ENCODE data around the gene KCNJ10.
"Not testable (repeated sequence)": the region's sequence is repeated elsewhere in the genome, so short reads cannot be mapped to it uniquely, and the experiment has no call there.

Gene KCNJ10

DNA sequence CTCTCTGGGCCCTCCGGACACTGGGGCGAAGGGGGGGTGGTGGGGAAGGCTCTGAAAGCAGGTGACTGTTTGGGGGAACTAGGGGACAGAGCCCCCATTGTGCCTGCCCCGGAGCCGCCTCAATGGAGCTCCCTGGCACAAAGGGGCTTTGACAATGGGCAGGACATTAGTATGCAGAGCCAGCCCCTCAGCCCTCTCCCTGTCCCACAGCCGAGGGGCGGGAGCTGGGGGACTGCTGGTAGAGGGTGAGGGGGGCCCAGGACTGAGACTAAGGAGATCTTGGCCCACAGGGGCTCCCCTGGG is 7.8 kb downstream of the KCNJ10 start:
- no peak for DNase-seq (ENCODE audit: low read depth in 3 of 3, low spot score in 1 of 3)

DNA sequence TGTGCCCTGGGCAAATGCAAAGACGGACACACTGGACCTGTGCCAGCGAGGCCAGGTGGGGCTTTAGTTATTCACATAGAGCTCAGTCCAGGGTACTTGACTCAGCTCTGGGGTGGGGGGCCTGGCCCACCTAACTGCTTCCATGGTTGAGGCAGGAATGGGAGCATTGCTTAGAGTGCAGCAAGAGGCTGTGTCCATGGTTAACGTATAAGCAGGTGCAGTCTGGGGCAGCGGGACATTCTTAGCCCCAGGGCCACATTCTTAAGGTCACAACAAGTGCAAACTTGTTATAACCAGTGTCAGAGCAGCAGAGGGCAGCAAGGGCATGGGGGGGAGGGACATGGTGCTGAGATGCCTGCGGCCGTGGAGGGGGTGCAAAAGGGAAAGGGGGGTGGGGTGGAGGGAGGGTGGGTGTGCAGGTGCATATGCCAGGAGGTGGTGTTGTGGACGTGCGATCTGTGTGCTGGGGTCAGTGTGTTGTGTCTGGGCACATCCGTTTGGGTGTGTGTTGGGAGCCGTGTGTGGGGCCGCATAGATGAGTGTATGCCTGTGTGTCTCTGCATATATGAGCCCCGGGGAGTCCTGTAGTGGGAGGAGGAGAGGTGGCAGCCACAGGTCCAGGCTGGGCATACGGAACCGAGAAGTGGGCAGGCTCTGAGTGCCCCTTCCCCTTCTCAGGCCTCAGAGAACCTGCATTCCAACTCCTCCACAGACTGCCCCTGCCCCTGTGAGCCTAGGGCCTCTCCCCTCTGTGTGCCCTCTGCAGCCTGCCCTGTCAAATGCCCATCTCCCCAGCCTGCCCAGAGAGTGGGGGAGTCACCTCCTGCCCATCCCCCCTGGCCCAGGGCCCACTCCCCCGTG is 8.4 kb downstream of the KCNJ10 start:
- no peak for DNase-seq (ENCODE audit: low read depth in 3 of 3, low spot score in 1 of 3)

DNA sequence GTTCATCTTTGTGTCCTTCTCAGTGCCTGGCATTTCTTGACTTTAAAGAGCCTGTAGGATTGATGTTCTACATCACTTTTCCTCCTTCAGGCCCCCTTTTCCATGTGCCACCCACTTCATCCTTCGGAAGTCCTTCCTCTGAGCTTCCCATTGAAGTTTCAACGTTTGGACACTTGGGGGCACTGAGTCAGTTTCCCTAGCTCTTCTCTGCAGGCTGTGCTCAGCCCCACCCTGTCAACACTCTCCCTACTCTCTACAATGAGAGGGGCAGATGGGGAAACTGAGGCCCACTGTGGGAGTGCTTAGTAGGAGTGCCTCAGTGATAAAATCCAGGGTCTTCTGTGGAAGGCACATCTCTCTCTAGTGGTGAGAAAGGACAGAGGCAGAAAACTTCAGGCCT is 11.9 kb downstream of the KCNJ10 start:
- DNase-seq (ENCODE audit: low read depth in 3 of 3, low spot score in 1 of 3) = no peak

DNA sequence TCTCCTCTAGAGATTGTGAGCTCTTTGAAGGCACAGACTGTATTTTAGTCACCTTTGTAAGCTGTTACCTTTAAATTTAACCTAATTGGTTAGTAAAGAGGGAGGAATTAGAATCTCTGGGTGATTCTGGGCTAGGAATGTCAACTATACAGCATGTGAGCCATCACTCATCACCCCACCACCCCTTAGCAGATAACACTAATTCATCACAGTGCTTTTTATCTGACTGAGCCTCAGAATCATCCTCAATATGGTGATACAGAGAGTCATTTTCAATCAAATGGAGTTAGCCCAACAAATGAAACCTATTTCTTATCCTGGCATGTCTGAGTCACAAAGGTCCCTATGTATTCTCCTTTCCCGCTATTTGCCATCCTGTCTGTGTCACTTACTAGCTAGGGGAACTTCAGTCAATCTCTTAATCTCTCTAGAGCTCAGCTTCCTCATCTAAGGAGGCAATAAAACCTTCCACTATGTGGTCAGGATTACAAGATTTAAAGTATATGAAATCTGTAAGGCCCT is 13.3 kb downstream of the KCNJ10 start:
- DNase-seq (ENCODE audit: low read depth in 3 of 3, low spot score in 1 of 3) = no peak

DNA sequence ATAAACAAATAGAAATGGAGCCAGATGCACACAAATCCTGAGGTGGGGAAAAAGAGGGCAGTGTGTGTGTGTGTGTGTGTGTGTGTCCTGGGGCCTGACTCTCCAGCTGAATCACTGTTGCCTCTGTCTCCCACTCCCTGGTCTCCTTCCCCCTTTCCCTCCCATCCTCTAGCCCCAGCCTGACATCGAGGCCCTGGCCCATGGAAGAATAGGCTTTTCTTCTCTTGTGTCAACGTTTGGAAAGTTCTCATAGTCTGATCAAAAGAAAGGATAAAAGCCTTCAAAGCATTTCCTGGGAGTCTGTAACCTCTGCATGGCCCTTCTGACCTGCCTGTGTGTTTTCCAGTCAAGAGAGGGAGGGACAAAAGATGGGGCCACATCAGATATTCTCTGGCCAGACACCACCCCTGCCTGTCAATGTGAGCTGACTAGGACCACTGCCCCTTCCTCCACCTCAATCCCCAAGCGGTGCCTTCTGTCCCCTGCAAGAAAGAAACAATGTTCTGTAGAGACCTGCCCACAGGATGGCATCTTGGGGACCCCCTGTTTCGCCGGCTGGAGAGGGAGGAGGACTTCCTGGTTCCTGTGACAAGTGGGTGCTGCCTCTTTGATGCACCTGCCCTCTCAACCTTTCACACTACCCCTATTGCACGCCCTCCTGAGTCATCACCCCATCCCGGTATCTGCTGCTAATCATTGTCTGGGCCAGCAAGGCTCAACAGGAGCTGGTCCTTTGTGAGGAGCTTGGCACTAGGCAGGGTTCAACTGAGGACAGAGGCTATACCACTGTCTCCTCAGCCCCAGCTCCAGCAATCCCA is 16.2 kb downstream of the KCNJ10 start:
- DNase-seq (ENCODE audit: low read depth in 3 of 3, low spot score in 1 of 3) = no peak

DNA sequence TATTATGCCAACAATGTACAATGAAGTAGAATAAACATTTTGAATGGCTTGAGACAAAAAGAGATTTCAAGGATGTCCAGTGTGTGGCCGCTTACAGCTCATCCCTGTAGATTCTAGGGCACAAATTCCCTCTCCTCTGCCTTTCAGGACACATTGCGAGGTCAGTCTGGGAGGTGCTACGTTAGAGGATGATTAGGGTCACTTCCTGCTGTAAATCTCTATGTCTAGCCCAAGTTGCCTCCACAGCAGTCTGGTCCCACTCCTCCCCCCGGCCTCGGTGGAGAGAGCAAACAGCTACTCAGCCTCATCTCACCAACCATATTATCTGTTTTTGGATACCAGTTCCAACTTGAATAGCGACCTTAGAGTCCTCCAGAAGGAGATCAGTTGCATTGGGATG is 17.0 kb downstream of the KCNJ10 start:
- DNase-seq (ENCODE audit: low read depth in 3 of 3, low spot score in 1 of 3) = no peak

DNA sequence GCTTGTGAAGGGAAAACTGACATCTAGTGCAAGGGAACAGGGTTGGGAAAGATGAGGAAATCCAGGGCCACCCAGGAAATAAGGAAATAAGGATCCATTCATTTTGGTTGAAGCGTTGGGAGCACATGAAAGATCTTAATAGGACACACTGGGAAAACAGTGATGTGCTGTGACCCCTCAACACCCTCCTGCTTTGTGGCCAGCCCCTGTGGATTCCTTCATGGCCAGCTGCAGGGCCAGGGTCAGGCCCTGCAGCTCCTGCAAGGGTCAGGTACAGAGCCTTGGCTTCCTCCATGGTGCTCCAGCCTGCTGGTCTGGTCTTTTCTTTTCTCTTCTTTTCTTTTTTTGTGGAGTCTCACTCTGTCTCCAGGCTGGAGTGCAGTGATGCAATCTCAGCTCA is 19.3 kb downstream of the KCNJ10 start:
- no peak for DNase-seq (ENCODE audit: low read depth in 3 of 3, low spot score in 1 of 3)

DNA sequence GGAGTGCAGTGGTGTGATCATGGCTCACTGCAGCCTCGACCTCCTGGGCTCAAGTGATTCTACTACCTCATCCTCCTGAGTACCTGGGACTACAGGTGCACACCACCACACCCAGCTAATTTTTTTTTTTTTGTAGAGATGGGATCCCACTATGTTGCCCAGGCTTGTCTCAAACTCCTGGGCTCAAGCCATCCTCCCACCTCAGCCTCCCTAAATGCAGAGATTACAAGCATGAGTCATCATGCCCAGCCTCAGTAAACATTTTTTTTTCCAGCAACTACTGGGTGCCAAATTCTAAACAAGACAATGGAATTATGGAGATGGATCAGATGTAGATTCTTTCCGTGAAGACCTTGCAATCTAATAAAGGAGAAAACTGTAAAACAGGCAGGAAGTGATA is 19.8 kb downstream of the KCNJ10 start:
- DNase-seq (ENCODE audit: low read depth in 3 of 3, low spot score in 1 of 3) = not testable (repeated sequence)

DNA sequence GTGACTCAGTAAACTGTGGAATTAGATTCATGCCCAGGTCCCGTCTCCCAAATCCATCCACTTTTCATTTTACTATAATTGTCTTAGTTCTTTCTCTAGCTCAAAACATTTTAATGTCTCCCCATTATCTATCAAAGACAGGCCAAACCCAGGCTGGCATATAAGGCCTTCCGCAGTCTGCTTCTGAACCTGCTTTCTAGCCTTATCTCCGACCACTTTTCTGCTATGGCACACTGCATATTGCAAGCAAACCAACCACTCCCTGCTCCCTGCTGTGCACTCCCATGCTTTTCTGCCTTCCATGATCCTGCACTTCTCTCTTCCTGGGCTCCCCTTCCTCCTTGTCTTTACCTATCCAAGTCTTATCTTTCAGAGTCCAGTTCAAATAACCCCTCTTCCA is 20.9 kb downstream of the KCNJ10 start:
- no peak for DNase-seq (ENCODE audit: low read depth in 3 of 3, low spot score in 1 of 3)

DNA sequence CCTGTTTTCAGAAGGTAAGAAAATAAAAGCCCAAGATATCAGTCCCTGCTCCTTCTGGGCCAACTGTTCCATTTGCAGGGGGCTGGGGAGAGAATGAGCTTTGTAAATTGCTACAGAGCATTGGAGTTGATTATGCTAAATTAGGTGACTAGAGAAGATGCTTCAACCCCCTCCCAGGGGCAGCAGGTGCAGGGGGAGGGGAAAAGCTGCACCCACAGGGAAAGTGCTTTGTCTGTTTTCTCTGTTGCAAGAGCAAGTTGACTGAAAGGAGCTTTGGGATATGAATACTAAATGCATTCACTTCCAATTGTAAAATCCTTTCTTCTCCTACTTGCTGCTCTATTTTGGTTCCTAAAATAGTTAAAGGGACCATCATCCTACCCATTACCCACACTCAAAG is 21.6 kb downstream of the KCNJ10 start:
- no peak for DNase-seq (ENCODE audit: low read depth in 3 of 3, low spot score in 1 of 3)

DNA sequence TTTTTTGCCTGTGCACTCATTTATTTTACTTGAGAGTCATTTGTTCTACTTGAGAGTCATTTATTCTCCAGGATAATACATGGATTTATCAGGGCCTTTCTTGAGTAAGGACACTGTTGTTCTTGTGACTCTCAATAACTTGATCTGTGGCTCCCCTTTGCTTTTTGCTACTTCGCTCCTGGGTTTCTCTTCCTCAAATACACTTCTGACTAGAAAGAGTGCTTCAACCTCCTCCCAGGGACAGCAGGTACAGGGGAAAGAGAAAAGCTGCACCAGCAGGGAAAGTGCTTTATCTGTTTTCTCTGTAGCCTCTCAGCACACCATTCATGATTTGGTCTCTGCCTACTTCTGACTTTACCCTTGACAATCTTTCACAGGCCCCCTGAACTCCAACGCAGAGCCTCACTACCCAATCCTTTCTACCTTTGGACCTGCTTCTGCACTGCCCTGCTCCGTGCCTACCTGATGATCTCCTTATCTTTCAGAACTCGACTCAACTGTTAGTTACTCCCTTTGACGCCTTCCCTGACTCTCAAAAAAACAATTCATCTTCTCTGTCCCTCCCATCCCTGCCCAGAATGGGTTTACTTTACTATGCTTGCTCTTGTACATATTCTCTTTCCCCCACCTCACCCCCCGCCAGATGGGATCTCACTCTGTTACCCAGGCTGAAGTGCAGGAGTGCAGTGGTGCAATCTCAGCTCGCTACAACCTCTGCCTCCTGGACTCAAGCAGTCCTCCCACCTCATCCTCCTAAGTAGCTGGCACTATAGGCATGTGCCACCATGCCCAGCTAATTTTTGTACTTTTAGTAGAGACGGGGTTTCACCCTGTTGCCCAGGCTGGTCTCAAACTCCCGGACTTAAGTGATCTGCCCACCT is 22.6 kb downstream of the KCNJ10 start:
- DNase-seq (ENCODE audit: low read depth in 3 of 3, low spot score in 1 of 3) = no peak

DNA sequence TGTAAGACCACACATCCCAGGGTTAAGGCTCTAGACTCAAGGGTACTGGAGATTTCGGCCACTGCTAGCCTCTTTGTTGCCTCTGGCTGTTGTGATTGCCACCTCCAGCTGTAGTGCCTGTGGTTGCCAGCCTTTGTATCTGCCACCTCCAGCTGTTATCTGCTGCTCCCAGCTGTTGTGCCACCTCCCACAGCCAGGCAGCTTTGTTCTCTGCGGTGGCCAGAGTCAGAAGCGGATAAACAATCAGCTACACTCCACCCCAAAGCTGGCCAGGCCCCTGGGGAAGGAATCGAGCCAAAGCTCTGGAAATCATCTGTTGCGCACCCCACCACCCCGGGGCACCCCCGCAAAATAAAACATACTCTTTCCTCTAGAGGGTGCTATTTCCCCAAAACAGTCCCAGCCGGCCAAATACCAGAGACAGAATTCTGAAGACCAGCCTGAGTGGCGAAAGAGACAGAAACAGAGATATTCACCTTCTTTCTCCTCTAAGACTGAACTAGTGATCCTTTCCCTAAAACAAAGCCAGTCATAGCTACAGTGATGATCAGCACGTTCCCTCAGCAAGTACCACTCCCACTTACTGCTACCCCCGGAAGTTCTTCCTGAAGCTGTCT is 23.4 kb downstream of the KCNJ10 start:
- DNase-seq (ENCODE audit: low read depth in 3 of 3, low spot score in 1 of 3) = peak in 1 of 3 donors; percentile 9

DNA sequence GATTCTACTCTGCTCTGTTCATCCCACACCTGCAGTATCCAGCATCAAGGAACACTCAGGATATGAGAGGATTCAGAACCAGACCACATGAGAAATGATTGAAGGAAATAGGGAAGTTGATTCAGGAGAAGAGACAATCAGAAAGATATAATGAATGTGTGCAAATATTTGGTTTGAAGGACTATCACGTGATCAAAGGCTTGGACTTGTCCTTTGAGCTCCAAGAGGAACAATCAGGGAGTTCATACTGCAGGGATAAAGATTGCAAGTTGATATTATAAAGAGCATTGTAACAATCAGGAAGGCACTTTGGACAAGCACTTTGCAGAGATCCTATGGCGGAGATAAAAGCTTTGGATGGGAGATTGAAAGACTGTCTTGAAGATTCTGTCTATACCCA is 24.3 kb downstream of the KCNJ10 start:
- no peak for DNase-seq (ENCODE audit: low read depth in 3 of 3, low spot score in 1 of 3)

DNA sequence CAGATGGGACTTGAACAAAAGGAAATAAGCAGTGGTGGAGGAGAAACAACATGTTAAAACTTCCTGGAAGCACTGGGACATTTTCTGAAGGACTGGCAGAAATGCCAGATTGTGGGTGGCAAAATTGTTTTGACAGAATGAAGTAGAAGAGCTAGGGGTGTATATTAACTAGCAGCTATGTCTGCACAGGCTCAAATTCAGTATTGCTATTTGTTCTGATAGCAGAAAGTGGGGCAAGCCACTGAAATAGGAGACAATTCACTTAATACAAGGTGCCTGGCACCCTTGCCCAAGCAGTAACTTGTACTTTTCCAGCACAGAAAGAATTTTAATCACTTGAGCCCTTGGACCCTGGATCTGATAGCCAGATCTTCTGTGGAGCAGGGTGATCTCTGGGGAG is 26.4 kb downstream of the KCNJ10 start:
- no peak for DNase-seq (ENCODE audit: low read depth in 3 of 3, low spot score in 1 of 3)

DNA sequence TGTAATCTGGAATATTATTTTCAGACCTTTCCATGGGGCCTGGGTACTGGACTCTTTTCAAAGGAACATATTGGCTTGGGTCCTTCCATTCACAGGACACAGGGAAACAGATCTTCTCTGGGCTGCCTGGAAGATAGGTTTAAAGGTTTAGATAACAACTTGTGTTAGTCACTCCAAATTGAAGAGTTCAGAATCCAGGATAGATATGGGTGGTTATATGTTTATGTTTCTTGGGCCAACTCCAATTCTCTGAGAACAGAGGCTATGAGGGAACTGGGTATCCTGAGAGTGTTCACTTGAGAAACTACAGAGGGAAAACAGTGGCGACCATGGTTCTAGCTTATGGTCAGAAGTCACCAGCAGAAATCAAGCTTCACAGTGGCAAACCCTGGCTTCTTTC is 29.5 kb downstream of the KCNJ10 start:
- DNase-seq (ENCODE audit: low read depth in 3 of 3, low spot score in 1 of 3) = no peak

DNA sequence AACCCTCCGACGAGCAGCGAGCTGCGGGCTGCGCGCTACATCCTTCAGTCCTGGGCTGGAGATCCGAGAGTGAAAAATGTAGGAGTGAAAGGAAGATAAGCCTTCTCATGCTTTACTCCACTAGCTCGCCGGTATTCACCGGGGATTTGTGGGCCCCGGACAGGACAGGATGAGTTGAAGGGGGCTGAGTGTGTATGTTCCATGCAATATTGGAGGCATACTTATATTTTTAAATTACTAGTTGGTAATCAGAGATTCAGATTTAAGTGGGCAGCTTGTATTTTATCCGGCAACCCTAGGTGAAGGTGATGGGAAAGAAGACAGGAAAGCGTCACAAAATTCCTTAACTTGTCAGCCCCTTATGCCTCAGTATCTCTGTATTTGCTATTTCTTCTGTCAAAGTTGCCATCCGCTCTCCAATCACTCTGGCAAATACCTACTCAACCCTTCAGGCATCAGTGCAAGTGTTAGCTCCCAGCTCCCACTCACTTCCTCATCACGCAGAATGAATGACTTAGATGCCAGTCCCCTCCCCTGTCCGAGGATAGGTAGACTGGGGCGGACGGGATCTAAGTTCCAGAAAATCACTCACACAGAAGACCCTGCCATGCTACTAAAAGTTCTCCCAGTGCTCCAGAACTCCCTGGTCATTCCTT is 37.7 kb downstream of the KCNJ10 start:
- DNase-seq (ENCODE audit: low read depth in 3 of 3, low spot score in 1 of 3) = no peak

DNA sequence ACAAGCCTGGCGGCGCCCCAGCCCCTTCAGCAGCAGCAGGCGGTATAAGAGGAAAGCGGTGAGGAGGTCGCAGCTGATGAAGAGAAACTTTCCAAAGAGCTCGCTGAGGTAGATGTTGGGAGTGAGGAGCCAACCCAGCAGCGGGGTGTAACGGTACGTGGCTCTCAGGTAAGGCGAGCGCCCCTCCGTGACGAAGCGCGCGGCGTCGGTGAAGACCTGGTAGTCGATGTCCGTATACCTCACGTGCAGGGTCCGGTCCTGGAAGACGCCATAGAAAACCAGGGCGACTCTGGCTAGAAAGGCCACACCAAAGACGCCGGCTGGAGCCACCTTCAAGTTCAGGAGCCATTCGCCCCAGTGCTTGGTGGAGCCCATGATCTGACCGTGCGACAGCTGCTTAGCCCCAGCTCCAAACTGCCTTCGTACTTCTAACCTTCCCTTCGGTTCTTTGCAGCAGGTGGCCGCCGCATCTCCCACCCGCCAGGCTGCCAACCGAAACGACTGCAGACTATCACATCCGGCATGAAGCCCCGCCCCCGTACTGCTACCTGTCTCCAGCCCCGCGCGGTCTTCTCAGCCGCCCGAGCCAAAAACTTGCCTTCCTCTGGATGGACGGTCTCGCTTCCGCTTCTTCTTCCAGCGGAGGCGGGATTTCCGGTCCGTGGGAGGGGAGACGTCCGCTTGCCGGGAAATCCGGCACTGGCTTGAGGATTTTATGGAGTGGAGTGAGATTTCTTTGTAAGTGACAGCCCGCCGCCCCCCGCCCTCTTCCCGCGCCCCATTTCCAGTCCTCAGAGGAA is 38.4 kb downstream of the KCNJ10 start, which contains the start of gene PIGM:
Gene PIGM, minus strand, starts transcription at position 626 of the 800 bp plus-strand sequence. Its CDS starts 251 bp downstream, at position 375.
- peak; percentile 78 to 84 (median 81) for DNase-seq (ENCODE audit: low read depth in 3 of 3, low spot score in 1 of 3)

DNA sequence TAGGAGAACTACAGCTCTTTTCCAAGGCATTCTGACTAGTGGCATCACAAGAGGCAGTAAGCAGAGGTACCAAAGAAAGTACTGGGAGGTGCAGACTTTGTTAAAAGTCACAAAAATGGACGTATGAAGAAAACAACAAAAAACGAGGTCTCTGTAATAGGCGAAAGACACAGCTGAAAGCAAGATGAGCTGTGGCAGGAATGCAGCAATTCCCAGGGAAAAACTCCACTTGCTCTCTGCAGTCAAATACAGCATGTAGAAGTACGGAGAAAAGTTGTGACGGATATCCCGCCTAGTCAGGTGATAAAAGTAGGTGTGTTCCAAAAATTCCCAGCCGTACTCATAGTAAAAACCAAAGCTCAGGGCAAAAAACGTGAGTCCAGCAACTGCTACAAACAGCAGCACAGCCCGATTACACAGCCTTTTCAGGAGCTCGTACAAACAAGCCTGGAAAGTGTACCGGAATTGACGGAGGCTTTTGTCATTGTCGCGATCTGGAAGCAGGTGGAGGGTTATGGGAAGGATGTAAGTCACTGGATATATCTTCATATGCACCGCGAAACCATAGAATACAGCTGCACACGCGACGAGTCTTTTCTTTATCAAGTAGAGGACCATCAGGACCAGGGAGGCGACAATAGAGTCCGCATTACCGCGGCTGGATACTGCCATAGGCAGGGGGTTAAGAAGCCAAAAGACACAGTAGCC is 39.1 kb downstream of the KCNJ10 start:
- no peak for DNase-seq (ENCODE audit: low read depth in 3 of 3, low spot score in 1 of 3)

DNA sequence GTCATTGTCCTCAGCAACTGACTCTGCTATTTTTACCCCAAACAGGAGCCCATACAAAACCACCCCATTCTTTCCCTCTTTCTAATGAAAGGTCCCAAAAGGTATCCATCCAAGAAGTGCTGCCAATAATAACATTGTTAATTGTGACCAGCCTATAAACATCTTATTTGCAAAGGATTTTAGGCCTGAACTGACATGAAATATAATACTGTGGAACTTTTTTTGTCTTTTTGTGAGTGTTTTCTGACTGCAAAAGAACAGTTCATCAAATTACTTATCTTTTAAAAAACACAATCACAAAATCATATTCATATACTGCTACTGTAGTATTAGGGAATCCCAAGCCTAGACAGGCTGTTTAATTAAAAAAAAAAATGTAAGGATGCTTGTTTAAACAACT is 41.5 kb downstream of the KCNJ10 start:
- no peak for DNase-seq (ENCODE audit: low read depth in 3 of 3, low spot score in 1 of 3)

Measured in stimulated activated CD4-positive, alpha-beta T cell treated with anti-CD3 and anti-CD28 coated beads, TNF-alpha, amount 100 ng/mL, for 1 hour (primary cell).